HCT116 (cell line): ENCODE data around the gene CRADD. TPM values are rescaled to one million over a fixed set of nuclear protein-coding genes. Genes with fewer than 3 reads are reported as not detected.

ENCODE experiments used
- ATAC-seq: fragments of 200-7000 bp; cut with Tn5 transposase; 2 replicates; pipeline ENCODE4 v1.9.1; 2020; ENCODE audit warnings: mild to moderate bottlenecking, moderate library complexity
- BruUV-seq: library from RNA; stranded (reverse); fragments of 400-500 nt; replicated peaks from 2 replicates; lab custom pipeline; 2021; lab: Mats Ljungman, UMichigan
- CTCF ChIA-PET: fragments of 300-600 bp; sonication (Branson Sonifier 250); formaldehyde crosslinking; loops from one replicate; lab custom pipeline; 2021; ENCODE audit warnings: antibody characterized with exemption; lab: Charles Lee
- POLR2A ChIA-PET: fragments of 300-600, 350-600 bp; sonication (Branson Sonifier 250); formaldehyde crosslinking; loops from one replicate; lab custom pipeline; 2021; ENCODE audit warnings: antibody characterized with exemption; lab: Charles Lee
- RAD21 ChIA-PET, 2 experiments: fragments of 300-600 bp; sonication (Branson Sonifier 250); formaldehyde crosslinking; loops; one replicate each; lab custom pipeline; 2023; ENCODE audit warnings: low total read pairs in 2 of 2; ENCODE audit not compliant: uncharacterized antibody in 2 of 2, unreplicated experiment in 2 of 2, low non-redundant PET in 1 of 2; lab: Charles Lee
- DNase-seq: peaks from one replicate; pipeline ENCODE4 v3.0.0-alpha.2; 2010; ENCODE audit warnings: low read depth, low spot score
- H2AFZ ChIP-seq: fragments of 200-600 bp; shearing (Covaris generic), sonication (generic); 2 replicates; pipeline ENCODE4 v1.6.1; 2017; ENCODE audit warnings: low read depth, mixed run types, mixed read lengths, antibody characterized with exemption, low read length; ENCODE audit not compliant: poor library complexity, severe bottlenecking
- H3K27ac ChIP-seq: 2 replicates; pipeline ENCODE4 v1.5.1; 2012; ENCODE audit warnings: low read depth, low read length
- H3K27me3 ChIP-seq: fragments of 200-600 bp; sonication (generic); 2 replicates; pipeline ENCODE4 v1.6.1; 2016; ENCODE audit warnings: mixed run types, low read length, mixed read lengths; ENCODE audit not compliant: insufficient read depth
- H3K36me3 ChIP-seq, 2 experiments: fragments of 200-500 bp in 1 of 2; fragments of 200-600 bp in 1 of 2; sonication (Bioruptor generic) in 1 of 2; sonication (generic) in 1 of 2; 2 replicates each; pipeline versions ENCODE4 v1.5.1 to v1.6.1; 2014 to 2016; ENCODE audit warnings: low read length in 2 of 2, inconsistent platforms in 1 of 2, mixed read lengths in 1 of 2, mixed run types in 1 of 2; ENCODE audit not compliant: insufficient read depth in 2 of 2, control insufficient read depth in 1 of 2
- H3K4me1 ChIP-seq, 2 experiments: fragments of 200-600 bp in 1 of 2; sonication (generic) in 1 of 2; 2 replicates each; pipeline versions ENCODE4 v1.5.1 to v1.6.1; 2012 to 2017; ENCODE audit warnings: low read length in 2 of 2, inconsistent platforms in 1 of 2, mild to moderate bottlenecking in 1 of 2, mixed read lengths in 1 of 2, mixed run types in 1 of 2, moderate library complexity in 1 of 2; ENCODE audit not compliant: insufficient read depth in 2 of 2, control insufficient read depth in 1 of 2
- H3K4me2 ChIP-seq: fragments of 200-600 bp; sonication (generic); 2 replicates; pipeline ENCODE4 v1.6.1; 2017; ENCODE audit warnings: mixed run types, low read length, mixed read lengths
- H3K4me3 ChIP-seq, 2 experiments: fragments of 200-600 bp in 1 of 2; sonication (generic) in 1 of 2; replicated peaks in 1 of 2; 2 replicates each; pipeline ENCODE4 v1.5.1; 2011 to 2016; ENCODE audit warnings: low read length in 2 of 2, control low read depth in 1 of 2, low read depth in 1 of 2, mild to moderate bottlenecking in 1 of 2, mixed read lengths in 1 of 2, mixed run types in 1 of 2
- H3K79me2 ChIP-seq: fragments of 200-600 bp; sonication (generic); 2 replicates; pipeline ENCODE4 v1.6.1; 2017; ENCODE audit warnings: mild to moderate bottlenecking, mixed run types, low read length, moderate library complexity, mixed read lengths; ENCODE audit not compliant: insufficient read depth
- H3K9ac ChIP-seq: fragments of 200-600 bp; sonication (generic); 2 replicates; pipeline ENCODE4 v1.6.1; 2016; ENCODE audit warnings: low read length, mixed read lengths
- H3K9me2 ChIP-seq: fragments of 200-600 bp; sonication (generic), shearing (Covaris generic); 2 replicates; pipeline ENCODE4 v1.6.1; 2017; ENCODE audit warnings: mixed run types, mild to moderate bottlenecking, moderate library complexity; ENCODE audit not compliant: insufficient read depth
- H3K9me3 ChIP-seq, 2 experiments: fragments of 200-500 bp in 1 of 2; fragments of 200-600 bp in 1 of 2; sonication (Bioruptor generic) in 1 of 2; sonication (generic) in 1 of 2; 2 replicates each; pipeline ENCODE4 v1.6.1; 2014 to 2017; ENCODE audit warnings: low read length in 2 of 2, mixed read lengths in 2 of 2, inconsistent platforms in 1 of 2, low read depth in 1 of 2, mild to moderate bottlenecking in 1 of 2, mixed run types in 1 of 2, moderate library complexity in 1 of 2; ENCODE audit not compliant: control insufficient read depth in 1 of 2, insufficient read depth in 1 of 2
- H4K20me1 ChIP-seq: fragments of 200-600 bp; sonication (generic), shearing (Covaris generic); 2 replicates; pipeline ENCODE4 v1.6.1; 2017; ENCODE audit warnings: mixed run types, mild to moderate bottlenecking, moderate library complexity; ENCODE audit not compliant: insufficient read depth
- ATF3 ChIP-seq: IDR thresholded peaks from 2 replicates; pipeline ENCODE4 v1.6.1; 2012
- CBX3 ChIP-seq: IDR thresholded peaks from 2 replicates; pipeline ENCODE4 v1.6.1; 2012; ENCODE audit warnings: low read depth
- CEBPB ChIP-seq: IDR thresholded peaks from 2 replicates; pipeline ENCODE4 v1.6.1; 2012; ENCODE audit warnings: low read depth
- CTCF ChIP-seq, 3 experiments: fragments of 200-600 bp in 1 of 3; sonication (generic) in 1 of 3; IDR thresholded peaks in 2 of 3; conservative IDR thresholded peaks in 1 of 3; 2 replicates each; pipeline ENCODE4 v1.5.1; 2012 to 2017; ENCODE audit warnings: low read depth in 2 of 3, low read length in 2 of 3, antibody characterized with exemption in 1 of 3, borderline replicate concordance in 1 of 3, control low read depth in 1 of 3, mild to moderate bottlenecking in 1 of 3, mixed read lengths in 1 of 3, mixed run types in 1 of 3, moderate library complexity in 1 of 3; ENCODE audit not compliant: insufficient read depth in 1 of 3
- ELF1 ChIP-seq: IDR thresholded peaks from 2 replicates; pipeline ENCODE4 v1.6.1; 2012; ENCODE audit warnings: low read depth, borderline replicate concordance
- EZH2 ChIP-seq: fragments of 200-600 bp; sonication (generic); IDR thresholded peaks from 2 replicates; pipeline ENCODE4 v1.6.1; 2017; ENCODE audit warnings: antibody characterized with exemption, mixed run types
- EZH2phosphoT487 ChIP-seq: fragments of 200-600 bp; IDR thresholded peaks from 2 replicates; pipeline ENCODE4 v1.6.1; 2018; ENCODE audit warnings: antibody characterized with exemption, borderline replicate concordance
- FOSL1 ChIP-seq: IDR thresholded peaks from 2 replicates; pipeline ENCODE4 v1.6.1; 2012; ENCODE audit warnings: low read depth
- JUND ChIP-seq: IDR thresholded peaks from 2 replicates; pipeline ENCODE4 v1.6.1; 2012
- MAX ChIP-seq: IDR thresholded peaks from 2 replicates; pipeline ENCODE4 v1.6.1; 2012
- POLR2A ChIP-seq: IDR thresholded peaks from 2 replicates; pipeline ENCODE4 v1.7.0; 2011; ENCODE audit warnings: borderline replicate concordance; ENCODE audit not compliant: insufficient read depth, insufficient read length; ENCODE audit errors: extremely low read depth
- POLR2AphosphoS5 ChIP-seq: IDR thresholded peaks from 2 replicates; pipeline ENCODE4 v1.6.1; 2011; ENCODE audit warnings: mild to moderate bottlenecking, low read depth, low read length, moderate library complexity
- RAD21 ChIP-seq: IDR thresholded peaks from 2 replicates; pipeline ENCODE4 v1.6.1; 2012; ENCODE audit warnings: low read depth, mild to moderate bottlenecking
- REST ChIP-seq: IDR thresholded peaks from 2 replicates; pipeline ENCODE4 v1.6.1; 2012; ENCODE audit warnings: low read depth
- SIN3A ChIP-seq: IDR thresholded peaks from 2 replicates; pipeline ENCODE4 v1.6.1; 2012; ENCODE audit warnings: low read depth
- SP1 ChIP-seq: IDR thresholded peaks from 2 replicates; pipeline ENCODE4 v1.6.1; 2012; ENCODE audit warnings: low read depth
- SRF ChIP-seq: IDR thresholded peaks from 2 replicates; pipeline ENCODE4 v1.6.1; 2012; ENCODE audit warnings: low read depth
- ZBTB33 ChIP-seq: IDR thresholded peaks from 2 replicates; pipeline ENCODE4 v1.6.1; 2011; ENCODE audit warnings: mild to moderate bottlenecking, low read length, moderate library complexity; ENCODE audit not compliant: insufficient replicate concordance; ENCODE audit errors: extremely low read depth
- ZFX ChIP-seq: fragments of 450-650 bp; IDR thresholded peaks from 2 replicates; pipeline ENCODE4 v1.6.1; 2017
- ZNF274 ChIP-seq: fragments of 200-500 bp; sonication (Bioruptor generic); IDR thresholded peaks from 2 replicates; pipeline ENCODE4 v1.6.1; 2014; ENCODE audit warnings: mild to moderate bottlenecking, low read depth, low read length, inconsistent platforms
- intact Hi-C: fragments of 100-400 bp; cut with micrococcal nuclease; formaldehyde crosslinking; loops from 2 replicates; pipeline ENCODE4 v1.10.0; 2022
- total RNA-seq: library from RNA; stranded (reverse); gene quantifications from one replicate; pipeline ENCODE4 v1.2.1, GENCODE V29; 2021; ENCODE audit not compliant: unreplicated experiment

The CRADD gene
- total RNA-seq, 1 experiment from 2014 or later, result 12.2 TPM

GRCh38 chr12:93804392-93805179 lies 127.4 kb downstream of the CRADD start:
- ChIA-PET POLR2A (no interaction called here), RAD21 (no interaction called here), CTCF (no interaction called here)
- H3K9ac ChIP-seq, result no peak overlapping the region
- peak overlapping the region; percentile 42 for H3K4me2 ChIP-seq
- H3K4me1 ChIP-seq, result peaks cover 0 to 39% of the 10 kb centered on the region in 2 experiments; a peak in 2 of 4 replicates
- no peak overlapping the region for H2AFZ ChIP-seq
- H3K36me3 ChIP-seq, result no peaks in the 10 kb centered on the region
- H3K9me3 ChIP-seq, result no peaks in the 10 kb centered on the region
- H3K27me3 ChIP-seq, result no peaks in the 10 kb centered on the region
- ATAC-seq (peak; percentile 67), DNase-seq (no peak)
- H3K79me2 ChIP-seq, result no peaks in the 10 kb centered on the region
- no peak overlapping the region for H3K4me3 ChIP-seq
- no peak overlapping the region for H3K27ac ChIP-seq
- no peaks in the 10 kb centered on the region for H3K9me2 ChIP-seq
- no TSS peak for BruUV-seq
- intact Hi-C loops, result no loop called here
- H4K20me1 ChIP-seq, result no peaks in the 10 kb centered on the region
- no peak for TF ChIP-seq CEBPB
- TF ChIP-seq RAD21, result no peak
- TF ChIP-seq POLR2A, result no peak
- no peak for TF ChIP-seq ATF3
- no peak for TF ChIP-seq ZBTB33
- TF ChIP-seq SIN3A, result no peak
- no peak for TF ChIP-seq REST
- TF ChIP-seq CBX3, result no peak
- TF ChIP-seq POLR2AphosphoS5, result no peak
- peak; percentile 66 for TF ChIP-seq FOSL1
- TF ChIP-seq ZNF274, result no peak
- no peak for TF ChIP-seq EZH2
- TF ChIP-seq CTCF (IDR thresholded peaks at IDR 0.05 in 2 of 3, conservative IDR thresholded peaks at IDR 0.05 in 1 of 3; ENCODE audit: borderline replicate concordance in 1 of 3, insufficient read depth in 1 of 3, low read depth in 2 of 3, low read length in 2 of 3), result no peak
- TF ChIP-seq SRF, result no peak
- peak; percentile 66 for TF ChIP-seq JUND
- TF ChIP-seq EZH2phosphoT487, result no peak
- no peak for TF ChIP-seq ZFX
- peak; percentile 68 for TF ChIP-seq SP1
- no peak for TF ChIP-seq MAX
- TF ChIP-seq ELF1, result no peak
